Measurements from ENCODE around the gene TCP11L1.
"Not testable (repeated sequence)": the region's sequence is repeated elsewhere in the genome, so short reads cannot be mapped to it uniquely, and the experiment has no call there.

TCP11L1 gene

DNA sequence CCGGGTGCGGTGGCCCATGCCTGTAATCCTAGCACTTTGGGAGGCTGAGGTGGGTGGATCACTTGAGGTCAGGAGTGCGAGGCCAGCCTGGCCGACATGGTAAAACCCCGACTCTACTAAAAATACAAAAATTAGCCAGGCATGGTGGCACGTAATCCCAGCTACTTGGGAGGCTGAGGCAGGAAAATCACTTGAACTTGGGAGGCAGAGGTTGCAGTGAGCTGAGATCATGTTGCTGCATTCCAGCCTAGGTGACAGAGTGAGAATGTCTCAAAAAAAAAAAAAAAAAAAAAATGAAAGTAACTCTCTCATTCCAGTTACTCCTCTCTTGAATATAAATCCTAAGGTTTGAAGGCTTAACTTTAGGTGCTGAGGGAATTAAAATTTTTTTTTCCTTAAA lies 10.2 kb upstream of the TCP11L1 start:
- 96% methylated on average over 6 of the region's 6 CpGs for WGBS
- not testable (repeated sequence) for H3K27me3 ChIP-seq (ENCODE audit: insufficient read depth, low read length)

DNA sequence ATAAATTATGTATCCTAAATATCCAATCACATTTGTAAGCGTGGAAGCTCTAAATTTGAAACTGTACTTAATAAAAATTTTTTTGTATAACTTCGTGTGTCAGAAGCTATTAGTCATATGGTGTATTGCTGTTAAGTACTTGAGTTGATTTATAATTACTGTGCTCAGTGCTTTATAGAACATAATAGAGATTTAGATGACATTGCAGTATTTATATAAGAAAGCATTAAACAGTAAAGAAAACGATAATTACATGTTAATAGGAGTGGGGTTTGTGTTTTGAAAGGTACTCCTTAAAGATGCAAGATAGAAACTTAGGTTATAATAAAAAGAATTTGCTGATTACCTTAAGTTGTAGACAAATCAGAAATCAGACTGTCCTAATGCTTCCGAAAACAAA lies 5.9 kb upstream of the TCP11L1 start:
- no peaks in the 10 kb centered on the region for H3K36me3 ChIP-seq (ENCODE audit: insufficient read depth, low read length)
- no peak overlapping the region for H3K4me3 ChIP-seq (ENCODE audit: low read length)
- H3K4me1 ChIP-seq (ENCODE audit: insufficient read depth, low read length), result no peaks in the 10 kb centered on the region
- WGBS, result 78% methylated on average over 3 of the region's 4 CpGs
- H3K9me3 ChIP-seq (ENCODE audit: insufficient read depth, low read depth, low read length), result no peaks in the 10 kb centered on the region
- no peaks in the 10 kb centered on the region for H3K27me3 ChIP-seq (ENCODE audit: insufficient read depth, low read length)
- no peak overlapping the region for H3K27ac ChIP-seq (ENCODE audit: low read depth, low read length)
- H3K9ac ChIP-seq (ENCODE audit: low read depth, low read length), result no peak overlapping the region

More for the DNA sequence above, 10.2 kb upstream of the TCP11L1 start:
- H3K9me3 ChIP-seq (ENCODE audit: insufficient read depth, low read depth, low read length); H3K36me3 ChIP-seq (ENCODE audit: insufficient read depth, low read length); H3K9ac ChIP-seq (ENCODE audit: low read depth, low read length); H3K4me3 ChIP-seq (ENCODE audit: low read length); H3K4me1 ChIP-seq (ENCODE audit: insufficient read depth, low read length); H3K27ac ChIP-seq (ENCODE audit: low read depth, low read length): not testable (repeated sequence)

DNA sequence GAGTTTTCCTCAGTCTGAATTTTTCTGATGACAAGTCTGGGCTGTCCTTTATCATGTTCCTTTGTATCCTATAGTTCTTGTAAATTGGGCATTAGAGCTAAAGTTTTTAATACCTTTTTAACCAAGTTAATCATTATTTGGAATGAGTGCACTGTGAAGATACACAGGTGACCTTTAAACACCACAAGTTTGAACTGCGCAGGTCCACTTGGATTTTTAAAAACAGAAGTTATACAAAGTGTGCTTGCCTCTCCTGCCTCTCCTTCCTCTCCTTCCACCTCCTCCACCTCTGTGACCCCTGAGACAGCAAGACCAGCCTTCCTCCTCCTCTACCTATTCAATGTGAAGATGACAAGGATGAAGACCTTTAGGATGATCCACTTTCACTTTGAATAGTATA lies 4.4 kb upstream of the TCP11L1 start:
- H3K4me1 ChIP-seq (ENCODE audit: insufficient read depth, low read length), result no peaks in the 10 kb centered on the region
- H3K9ac ChIP-seq (ENCODE audit: low read depth, low read length), result no peak overlapping the region
- H3K27ac ChIP-seq (ENCODE audit: low read depth, low read length), result no peak overlapping the region
- WGBS, result 100% methylated on average over 1 of the region's 1 CpG
- H3K36me3 ChIP-seq (ENCODE audit: insufficient read depth, low read length), result no peaks in the 10 kb centered on the region
- H3K4me3 ChIP-seq (ENCODE audit: low read length), result no peak overlapping the region
- H3K9me3 ChIP-seq (ENCODE audit: insufficient read depth, low read depth, low read length), result no peaks in the 10 kb centered on the region
- H3K27me3 ChIP-seq (ENCODE audit: insufficient read depth, low read length), result no peaks in the 10 kb centered on the region

DNA sequence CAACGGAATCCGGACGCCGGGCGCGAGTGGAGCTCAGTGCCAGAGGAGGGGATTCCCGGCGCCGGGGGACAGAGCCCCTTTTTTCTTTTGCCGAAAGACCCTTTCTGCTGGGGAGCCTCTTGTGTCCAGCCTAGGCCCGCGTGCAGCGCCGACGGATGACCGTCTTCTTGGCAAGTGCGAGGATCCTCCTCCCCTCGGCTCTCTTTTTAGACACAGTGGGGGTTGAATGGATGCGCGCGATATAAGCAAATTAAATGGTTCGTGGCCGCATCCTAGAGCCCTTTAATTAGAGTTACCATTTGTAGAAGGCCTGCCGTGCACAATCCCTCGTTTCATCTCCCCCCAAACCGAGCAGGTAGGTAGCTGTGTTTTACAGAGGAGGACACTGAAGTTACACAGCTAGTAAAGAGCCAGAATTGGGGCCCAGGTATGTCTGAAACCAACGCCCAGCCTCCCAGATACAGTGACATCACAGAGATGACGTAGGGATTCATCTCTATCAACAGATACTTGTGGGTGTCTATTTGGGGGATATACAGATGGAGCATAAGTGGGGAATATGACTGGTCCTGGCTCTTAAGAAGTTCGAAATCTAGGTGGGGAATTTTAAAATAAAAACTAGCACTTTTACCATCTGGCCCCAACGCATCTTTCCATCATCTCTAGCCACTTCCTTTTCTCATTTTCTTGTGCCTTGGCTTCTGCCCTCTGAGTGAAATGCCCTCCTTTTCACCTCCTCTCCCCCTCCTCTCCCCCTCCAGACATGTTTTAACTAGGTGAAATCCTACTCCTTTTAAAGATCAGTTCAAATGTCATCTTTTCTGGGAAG lies 875 bp downstream of the TCP11L1 start:
- H3K27ac ChIP-seq (ENCODE audit: low read depth, low read length), result peak overlapping the region; percentile 97
- H3K9me3 ChIP-seq (ENCODE audit: insufficient read depth, low read depth, low read length), result peaks cover 5% of the 10 kb centered on the region; the same call in 1 of the 2 replicates
- peaks cover 17% of the 10 kb centered on the region for H3K36me3 ChIP-seq (ENCODE audit: insufficient read depth, low read length)
- H3K9ac ChIP-seq (ENCODE audit: low read depth, low read length), result peak overlapping the region; percentile 95
- 7% methylated on average over 26 of the region's 30 CpGs for WGBS
- no peaks in the 10 kb centered on the region for H3K27me3 ChIP-seq (ENCODE audit: insufficient read depth, low read length)
- H3K4me3 ChIP-seq (ENCODE audit: low read length), result peak overlapping the region; percentile 82
- no peaks in the 10 kb centered on the region; the same call in 1 of the 2 replicates for H3K4me1 ChIP-seq (ENCODE audit: insufficient read depth, low read length)

DNA sequence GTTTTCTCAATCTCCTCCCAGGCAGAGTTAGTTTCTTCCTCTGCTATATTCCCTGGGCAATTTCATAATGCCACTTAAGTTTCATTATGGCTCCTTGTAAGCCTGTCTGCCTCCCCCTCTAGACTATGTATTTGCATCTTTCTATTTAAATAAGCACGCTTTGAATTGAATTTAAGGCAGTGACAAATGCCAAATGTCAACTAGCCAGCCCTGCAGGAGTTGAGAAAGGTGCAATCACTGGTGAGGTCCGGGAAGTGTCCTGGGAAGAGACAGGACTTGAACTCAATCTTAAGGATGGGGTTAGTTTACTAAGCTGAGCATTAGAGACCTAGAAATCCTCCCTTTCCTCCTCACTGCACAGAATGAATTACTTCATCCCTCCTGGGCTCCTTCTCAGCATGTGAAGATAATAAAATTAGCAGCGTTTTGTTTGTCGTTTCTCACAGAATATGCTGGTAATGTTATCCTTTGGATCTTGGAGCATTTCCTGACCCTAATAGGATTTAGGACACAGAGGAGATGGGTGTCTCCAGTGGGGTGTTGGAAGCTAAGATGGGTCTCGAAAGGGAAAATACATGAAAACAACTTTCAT lies 1.6 kb downstream of the TCP11L1 start:
- Histone ChIP-seq H3K4me3 (ENCODE audit: low read length) (peak overlapping the region; percentile 82; the same call in 1 of the 2 replicates), H3K4me1 (ENCODE audit: insufficient read depth, low read length) (no peaks in the 10 kb centered on the region; the same call in 1 of the 2 replicates), H3K36me3 (ENCODE audit: insufficient read depth, low read length) (peaks cover 24% of the 10 kb centered on the region), H3K9me3 (ENCODE audit: insufficient read depth, low read depth, low read length) (peaks cover 8% of the 10 kb centered on the region; the same call in 1 of the 2 replicates), H3K27me3 (ENCODE audit: insufficient read depth, low read length) (no peaks in the 10 kb centered on the region), H3K9ac (ENCODE audit: low read depth, low read length) (no peak overlapping the region), H3K27ac (ENCODE audit: low read depth, low read length) (no peak overlapping the region)
- 54% methylated on average over 5 of the region's 5 CpGs for WGBS

DNA sequence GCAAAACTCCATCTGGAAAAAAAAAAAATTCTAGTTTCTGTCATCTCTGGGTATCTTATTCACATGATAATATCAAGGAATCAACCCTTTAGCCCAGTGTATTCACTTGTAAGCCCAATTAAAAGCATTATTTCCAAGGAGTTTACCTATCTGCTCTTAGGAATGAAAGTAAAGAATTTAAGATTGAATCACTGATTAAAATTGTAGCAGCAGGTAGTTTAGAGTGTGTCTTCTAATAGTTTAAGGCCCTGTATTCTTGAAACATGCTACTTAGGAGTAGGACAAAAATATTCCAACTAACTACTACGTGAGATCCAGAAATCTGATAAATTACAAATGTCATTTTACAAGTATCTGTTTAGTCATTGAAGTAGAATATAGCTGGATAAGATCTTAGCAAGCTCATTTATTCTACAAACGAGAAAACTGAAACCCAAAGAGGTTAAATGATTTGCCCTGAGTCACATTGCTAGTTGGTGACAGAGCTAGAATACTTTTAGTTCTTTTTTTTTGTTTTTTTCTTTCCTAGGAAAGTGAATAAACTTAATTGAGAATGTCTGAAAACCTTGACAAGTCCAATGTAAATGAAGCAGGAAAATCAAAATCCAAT lies 4.0 kb downstream of the TCP11L1 start:
- no peak overlapping the region for H3K9ac ChIP-seq (ENCODE audit: low read depth, low read length)
- no peak overlapping the region for H3K27ac ChIP-seq (ENCODE audit: low read depth, low read length)
- H3K4me3 ChIP-seq (ENCODE audit: low read length), result no peak overlapping the region
- no peaks in the 10 kb centered on the region; the same call in 1 of the 2 replicates for H3K4me1 ChIP-seq (ENCODE audit: insufficient read depth, low read length)
- WGBS, result 95% methylated on average over 1 of the region's 2 CpGs
- H3K27me3 ChIP-seq (ENCODE audit: insufficient read depth, low read length), result no peaks in the 10 kb centered on the region
- peaks cover 8% of the 10 kb centered on the region; the same call in 1 of the 2 replicates for H3K9me3 ChIP-seq (ENCODE audit: insufficient read depth, low read depth, low read length)
- peaks cover 41% of the 10 kb centered on the region for H3K36me3 ChIP-seq (ENCODE audit: insufficient read depth, low read length)

DNA sequence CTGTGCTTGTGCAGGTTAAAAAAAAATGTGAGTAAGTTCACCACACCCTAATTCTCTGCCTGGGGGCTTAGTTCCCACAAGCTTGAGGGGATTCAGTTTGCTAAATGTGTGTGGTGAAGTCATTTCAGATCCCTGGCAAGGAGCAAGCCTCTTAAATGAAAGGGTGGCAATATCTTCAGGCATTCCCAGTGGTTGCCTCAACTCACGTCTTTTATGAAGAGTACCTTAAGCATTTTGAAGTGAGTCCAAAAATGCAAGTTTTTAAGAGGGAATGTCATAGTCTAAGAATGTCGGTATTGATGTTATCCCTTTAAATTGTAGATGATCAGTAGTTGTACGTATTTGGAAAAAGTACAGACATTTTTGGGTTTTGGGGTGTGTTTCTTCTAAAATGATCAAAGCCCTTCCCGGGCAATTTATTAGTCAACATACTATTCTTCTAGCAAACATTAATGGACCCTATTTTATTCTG lies 4.9 kb downstream of the TCP11L1 start:
- no peak overlapping the region for H3K9ac ChIP-seq (ENCODE audit: low read depth, low read length)
- peaks cover 8% of the 10 kb centered on the region; the same call in 1 of the 2 replicates for H3K9me3 ChIP-seq (ENCODE audit: insufficient read depth, low read depth, low read length)
- H3K36me3 ChIP-seq (ENCODE audit: insufficient read depth, low read length), result peaks cover 42% of the 10 kb centered on the region
- no peak overlapping the region for H3K27ac ChIP-seq (ENCODE audit: low read depth, low read length)
- 96% methylated on average over 3 of the region's 4 CpGs for WGBS
- no peak overlapping the region for H3K4me3 ChIP-seq (ENCODE audit: low read length)
- peaks cover 2% of the 10 kb centered on the region for H3K4me1 ChIP-seq (ENCODE audit: insufficient read depth, low read length)
- H3K27me3 ChIP-seq (ENCODE audit: insufficient read depth, low read length), result no peaks in the 10 kb centered on the region

DNA sequence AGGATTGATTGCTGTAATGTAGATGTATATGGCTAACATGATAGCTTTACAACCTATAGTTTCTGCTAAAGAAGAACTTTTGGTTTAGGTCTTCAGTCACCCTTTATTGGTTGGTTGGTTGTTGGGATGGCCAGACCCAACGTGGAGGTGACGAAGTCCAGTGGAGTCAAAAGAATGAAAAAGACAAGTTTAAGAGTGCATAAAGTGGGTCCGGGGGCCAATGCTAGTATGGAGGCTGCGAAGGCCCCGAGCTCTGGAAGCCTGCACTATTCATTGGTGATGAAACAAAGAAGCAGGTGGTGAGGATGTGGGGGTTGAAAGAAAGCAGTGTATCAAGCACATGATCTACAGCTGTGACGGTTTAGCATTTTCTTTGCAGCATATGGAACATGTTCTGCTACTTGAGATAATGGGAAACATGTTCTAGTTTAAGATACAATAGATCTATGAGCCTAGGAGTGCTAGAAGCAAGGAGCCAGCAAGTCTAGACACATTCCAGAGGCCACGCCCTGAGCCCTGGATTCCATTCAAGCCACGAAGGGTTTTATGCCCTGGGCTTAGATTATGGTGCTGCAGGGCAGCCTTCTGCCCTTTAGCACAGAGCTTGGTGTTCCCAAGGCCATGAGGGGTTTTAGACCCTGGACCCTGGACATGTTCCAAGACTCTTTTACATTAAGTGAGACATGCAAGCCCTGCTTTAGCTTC lies 6.3 kb downstream of the TCP11L1 start:
- no peak overlapping the region for H3K27ac ChIP-seq (ENCODE audit: low read depth, low read length)
- peaks cover 42% of the 10 kb centered on the region for H3K36me3 ChIP-seq (ENCODE audit: insufficient read depth, low read length)
- H3K4me1 ChIP-seq (ENCODE audit: insufficient read depth, low read length), result peaks cover 15% of the 10 kb centered on the region
- no peak overlapping the region for H3K9ac ChIP-seq (ENCODE audit: low read depth, low read length)
- peaks cover 8% of the 10 kb centered on the region; the same call in 1 of the 2 replicates for H3K9me3 ChIP-seq (ENCODE audit: insufficient read depth, low read depth, low read length)
- WGBS, result 94% methylated on average over 8 of the region's 8 CpGs
- no peak overlapping the region for H3K4me3 ChIP-seq (ENCODE audit: low read length)
- H3K27me3 ChIP-seq (ENCODE audit: insufficient read depth, low read length), result no peaks in the 10 kb centered on the region

DNA sequence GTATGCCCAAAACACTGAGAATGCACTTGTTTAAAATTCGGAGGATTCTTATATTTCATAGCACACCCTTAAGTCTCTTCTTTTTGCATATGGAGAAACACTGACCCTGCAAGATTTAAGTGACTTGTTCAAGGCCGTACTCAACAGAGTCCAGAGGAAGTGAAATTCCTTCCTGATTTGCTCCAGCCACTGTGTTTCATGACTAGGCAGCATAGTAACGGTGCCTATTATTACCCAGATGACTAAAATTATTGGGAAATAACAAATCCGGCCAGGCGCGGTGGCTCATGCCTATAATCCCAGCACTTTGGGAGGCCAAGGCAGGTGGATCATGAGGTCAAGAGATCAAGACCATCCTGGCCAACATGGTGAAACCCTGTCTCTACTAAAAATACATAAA lies 9.3 kb downstream of the TCP11L1 start:
- WGBS, result 96% methylated on average over 6 of the region's 6 CpGs
- peaks cover 16% of the 10 kb centered on the region for H3K4me1 ChIP-seq (ENCODE audit: insufficient read depth, low read length)

DNA sequence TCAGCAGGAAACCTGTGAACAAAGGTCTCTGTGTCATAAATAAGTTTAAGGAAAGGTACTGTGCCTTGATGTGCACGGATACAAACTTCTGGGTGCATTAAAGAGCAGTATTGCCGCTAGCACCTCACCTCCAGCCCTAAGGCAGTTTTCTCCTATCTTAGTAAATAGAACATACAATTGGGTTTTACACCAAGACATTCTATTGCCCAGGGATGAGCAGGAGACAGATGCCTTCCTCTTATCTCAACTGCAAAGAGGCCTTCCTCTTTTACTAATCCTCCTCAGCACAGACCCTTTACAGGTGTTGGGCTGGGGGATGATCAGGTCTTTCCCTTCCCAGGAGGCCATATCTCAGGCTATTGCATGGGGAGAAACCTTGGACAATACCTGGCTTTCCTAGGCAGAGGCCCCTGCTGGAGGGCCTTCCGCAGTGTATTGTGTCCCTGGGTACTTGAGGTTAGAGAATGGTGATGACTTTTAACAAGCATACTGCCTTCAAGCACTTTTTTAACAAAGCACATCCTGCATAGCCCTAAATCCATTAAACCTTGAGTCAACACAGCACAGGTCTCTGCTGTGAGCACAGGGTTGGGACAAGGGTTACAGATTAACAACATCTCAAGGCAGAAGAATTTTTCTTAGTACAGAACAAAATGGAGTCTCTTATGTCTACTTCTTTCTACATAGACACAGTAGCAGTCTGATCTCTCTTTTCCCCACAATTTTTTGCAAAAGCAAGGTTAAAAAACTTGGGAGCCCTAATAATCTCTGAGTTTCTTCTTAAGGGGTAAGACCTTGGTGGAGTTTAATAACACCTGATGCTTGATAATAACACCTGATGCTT lies 10.4 kb downstream of the TCP11L1 start:
- Histone ChIP-seq H3K4me1 (ENCODE audit: insufficient read depth, low read length) (peaks cover 16% of the 10 kb centered on the region), H3K27ac (ENCODE audit: low read depth, low read length) (peak overlapping the region; percentile 31; the same call in 1 of the 2 replicates), H3K36me3 (ENCODE audit: insufficient read depth, low read length) (peaks cover 37% of the 10 kb centered on the region)
- H3K4me3 ChIP-seq (ENCODE audit: low read length); H3K9ac ChIP-seq (ENCODE audit: low read depth, low read length); H3K9me3 ChIP-seq (ENCODE audit: insufficient read depth, low read depth, low read length); H3K27me3 ChIP-seq (ENCODE audit: insufficient read depth, low read length): not testable (repeated sequence)
- WGBS, result 68% methylated on average over 3 of the region's 3 CpGs

More for the DNA sequence above, 9.3 kb downstream of the TCP11L1 start:
- H3K36me3 ChIP-seq (ENCODE audit: insufficient read depth, low read length), result peaks cover 43% of the 10 kb centered on the region
- H3K27me3 ChIP-seq (ENCODE audit: insufficient read depth, low read length); H3K27ac ChIP-seq (ENCODE audit: low read depth, low read length); H3K9me3 ChIP-seq (ENCODE audit: insufficient read depth, low read depth, low read length); H3K4me3 ChIP-seq (ENCODE audit: low read length); H3K9ac ChIP-seq (ENCODE audit: low read depth, low read length): not testable (repeated sequence)
